ENCODE data around the gene SMC1A. TPM values are rescaled to one million over a fixed set of nuclear protein-coding genes. Genes with fewer than 3 reads are reported as not detected.

Gene SMC1A
- total and polyA plus RNA-seq, 10 of the 15 experiments (the other 5 are each of a cell fraction or from before 2014, with no cell fraction given), result 25.6 to 158 (median 78.0) TPM

DNA sequence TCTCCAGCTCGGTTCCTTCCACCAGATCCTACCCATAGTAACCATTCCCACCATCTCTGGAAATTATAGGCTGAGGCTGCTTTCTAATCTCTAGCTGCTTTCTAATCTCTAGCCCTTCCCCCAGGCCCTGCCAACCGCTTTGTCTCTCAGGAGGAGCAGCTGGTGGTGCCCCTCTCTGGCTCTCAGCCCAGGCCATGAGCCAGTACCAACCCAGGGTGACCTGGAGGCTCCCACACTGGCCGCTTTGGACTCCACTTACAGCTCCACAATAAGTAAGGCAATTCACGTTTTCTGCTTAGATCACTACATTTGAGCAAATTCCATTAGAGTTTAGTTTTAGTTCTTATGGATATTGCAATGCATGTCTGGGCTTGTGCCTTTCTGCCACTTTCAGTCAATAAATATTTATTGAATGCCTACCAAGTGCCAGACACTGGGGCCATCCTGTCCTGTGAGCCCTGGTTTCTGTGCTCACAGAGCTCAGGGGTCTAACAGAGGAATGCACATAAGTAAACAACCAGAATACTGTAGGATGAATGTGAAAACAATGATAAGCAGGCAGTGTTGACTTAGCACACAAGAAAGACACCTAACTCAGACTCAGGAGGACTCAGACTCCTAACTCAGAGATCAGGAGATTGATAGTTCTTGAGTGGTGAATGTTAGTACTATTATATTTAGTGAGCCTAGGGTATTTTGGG, 38.9 kb downstream of the SMC1A start:
- CTCF ChIA-PET, result no interaction called here
- in situ Hi-C loops (cut with MboI) (no loop called here), intact Hi-C loops (cut with micrococcal nuclease; ENCODE audit: unreplicated experiment) (no loop called here)
- Histone ChIP-seq H2AFZ (ENCODE audit: control insufficient read depth, low read depth, low read length) (no peak overlapping the region), H3K9me3 (replicated peaks; ENCODE audit: control insufficient read depth, insufficient read depth, low read length) (no peaks in the 10 kb centered on the region), H3K4me3 (no peak overlapping the region), H4K20me1 (ENCODE audit: control insufficient read depth, insufficient read depth) (no peaks in the 10 kb centered on the region), H3K27ac (ENCODE audit: control insufficient read depth, insufficient read depth) (no peak overlapping the region), H3K36me3 (ENCODE audit: control insufficient read depth in 2 of 2, insufficient read depth in 2 of 2, low read length in 1 of 2) (peaks cover 28 to 47% of the 10 kb centered on the region in 2 experiments; a peak in 3 of 4 replicates), H3K27me3 (replicated peaks in 1 of 2; ENCODE audit: control insufficient read depth in 2 of 2, insufficient read depth in 2 of 2, low read length in 1 of 2) (no peaks in the 10 kb centered on the region), H3K4me1 (ENCODE audit: control insufficient read depth, insufficient read depth, low read length) (no peaks in the 10 kb centered on the region), H3K4me2 (ENCODE audit: control insufficient read depth, insufficient read depth) (no peak overlapping the region), H3K79me2 (ENCODE audit: control insufficient read depth, insufficient read depth, low read length) (no peaks in the 10 kb centered on the region), H3K9ac (ENCODE audit: control insufficient read depth, insufficient read depth, low read length) (no peak overlapping the region)
- SMC1A ChIA-PET (ENCODE audit: uncharacterized antibody, unreplicated experiment), result no interaction called here
- POLR2A ChIA-PET, result interaction anchor here (0.6 to 1.5 kb wide), 2 partner anchors 38 to 1042 kb away, joined by 3 to 4 read pairs; no protein-coding TSS in a partner anchor
- RAD21 ChIA-PET (ENCODE audit: unreplicated experiment), result no interaction called here
- ATAC-seq (no peak), DNase-seq (ENCODE audit: low read depth, low spot score) (no peak), FAIRE-seq (no peak)
- whole genome bisulfite sequencing (ENCODE audit: insufficient coverage, insufficient replicate concordance, low lambda C conversion rate, missing lambda C conversion rate), result 93% methylated on average over 4 of the region's 4 CpGs
- TF ChIP-seq SMAD1 (IDR thresholded peaks at IDR 0.05; ENCODE audit: low read depth, partially characterized antibody) (no peak), WRNIP1 (IDR thresholded peaks at IDR 0.05; ENCODE audit: borderline replicate concordance, low read depth, low read length) (no peak), MEF2B (IDR thresholded peaks at IDR 0.05; ENCODE audit: partially characterized antibody, poor library complexity, severe bottlenecking) (no peak), NFXL1 (IDR thresholded peaks at IDR 0.05; ENCODE audit: borderline replicate concordance) (no peak), CHD2 (IDR thresholded peaks at IDR 0.05; ENCODE audit: borderline replicate concordance, low read depth, low read length) (no peak)
- TF ChIP-seq, protein P1, sequence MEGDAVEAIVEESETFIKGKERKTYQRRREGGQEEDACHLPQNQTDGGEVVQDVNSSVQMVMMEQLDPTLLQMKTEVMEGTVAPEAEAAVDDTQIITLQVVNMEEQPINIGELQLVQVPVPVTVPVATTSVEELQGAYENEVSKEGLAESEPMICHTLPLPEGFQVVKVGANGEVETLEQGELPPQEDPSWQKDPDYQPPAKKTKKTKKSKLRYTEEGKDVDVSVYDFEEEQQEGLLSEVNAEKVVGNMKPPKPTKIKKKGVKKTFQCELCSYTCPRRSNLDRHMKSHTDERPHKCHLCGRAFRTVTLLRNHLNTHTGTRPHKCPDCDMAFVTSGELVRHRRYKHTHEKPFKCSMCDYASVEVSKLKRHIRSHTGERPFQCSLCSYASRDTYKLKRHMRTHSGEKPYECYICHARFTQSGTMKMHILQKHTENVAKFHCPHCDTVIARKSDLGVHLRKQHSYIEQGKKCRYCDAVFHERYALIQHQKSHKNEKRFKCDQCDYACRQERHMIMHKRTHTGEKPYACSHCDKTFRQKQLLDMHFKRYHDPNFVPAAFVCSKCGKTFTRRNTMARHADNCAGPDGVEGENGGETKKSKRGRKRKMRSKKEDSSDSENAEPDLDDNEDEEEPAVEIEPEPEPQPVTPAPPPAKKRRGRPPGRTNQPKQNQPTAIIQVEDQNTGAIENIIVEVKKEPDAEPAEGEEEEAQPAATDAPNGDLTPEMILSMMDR (IDR thresholded peaks at IDR 0.05 in 2 of 3, conservative IDR thresholded peaks at IDR 0.05 in 1 of 3; ENCODE audit: control insufficient read depth in 2 of 3, extremely low read depth in 1 of 3, insufficient read depth in 1 of 3, low read depth in 3 of 3, low read length in 3 of 3), result no peak
- BruUV-seq (replicated peaks), result no TSS peak
